T-helper 1 cell treated with Interleukin-12 subunit alpha and Interleukin-12 subunit beta and Interleukin-4 antibody, amounts not matched to agents 30 ng/mL and 1 ng/mL, for 36 hours (primary cell): ENCODE measurements around the gene SPECC1L. TPM values are rescaled to one million over a fixed set of nuclear protein-coding genes. Genes with fewer than 3 reads are reported as not detected.

Experiments used
- intact Hi-C: fragments of 100-400 bp; cut with micrococcal nuclease; formaldehyde crosslinking; loops from one replicate; pipeline ENCODE4 v1.15.1; 2024
- total RNA-seq: library from RNA; stranded (reverse); gene quantifications from 2 replicates; pipeline ENCODE4 v1.2.3, GENCODE V29; 2022

Gene SPECC1L
- total RNA-seq, 1 donor from 2014 or later: 48.9 TPM

GRCh38 chr22:24357547-24357946, 86.9 kb downstream of the SPECC1L start:
- intact Hi-C loops: no loop called here

- intact Hi-C loops: no loop called here
Measured at GRCh38 chr22:24358105-24358836, 87.6 kb downstream of the SPECC1L start.

- intact Hi-C loops: no loop called here
Measured at GRCh38 chr22:24359452-24360120, 89.0 kb downstream of the SPECC1L start.

- intact Hi-C loops: no loop called here
Measured at GRCh38 chr22:24361976-24362646, 91.5 kb downstream of the SPECC1L start.

- intact Hi-C loops: no loop called here
Measured at GRCh38 chr22:24363243-24363642, 92.6 kb downstream of the SPECC1L start.

GRCh38 chr22:24366701-24367100, 96.1 kb downstream of the SPECC1L start:
- intact Hi-C loops: no loop called here

GRCh38 chr22:24367841-24368240, 97.2 kb downstream of the SPECC1L start:
- intact Hi-C loops: no loop called here

- intact Hi-C loops: no loop called here
Measured at GRCh38 chr22:24370401-24370800, 99.8 kb downstream of the SPECC1L start.

- intact Hi-C loops: loop anchor here (5.0 kb wide), 1 partner anchor 49 kb away; no protein-coding TSS in a partner anchor
Measured at GRCh38 chr22:24376002-24376401, 105.4 kb downstream of the SPECC1L start.

- intact Hi-C loops: loop anchor here (5.0 kb wide), 1 partner anchor 49 kb away; no protein-coding TSS in a partner anchor
Measured at GRCh38 chr22:24376586-24376985, 106.0 kb downstream of the SPECC1L start.

- intact Hi-C loops: loop anchor here (5.0 kb wide), 1 partner anchor 52 kb away; no protein-coding TSS in a partner anchor
Measured at GRCh38 chr22:24379536-24379935, 108.9 kb downstream of the SPECC1L start.

GRCh38 chr22:24380220-24380904, 109.7 kb downstream of the SPECC1L start:
- intact Hi-C loops: no loop called here

- intact Hi-C loops: no loop called here
Measured at GRCh38 chr22:24380905-24381230, 110.2 kb downstream of the SPECC1L start.

- intact Hi-C loops: no loop called here
Measured at GRCh38 chr22:24383061-24383460, 112.4 kb downstream of the SPECC1L start.

- intact Hi-C loops: no loop called here
Measured at GRCh38 chr22:24384131-24384530, 113.5 kb downstream of the SPECC1L start.

GRCh38 chr22:24386937-24387471, 116.4 kb downstream of the SPECC1L start:
- intact Hi-C loops: no loop called here

GRCh38 chr22:24389680-24390079, 119.0 kb downstream of the SPECC1L start:
- intact Hi-C loops: no loop called here

GRCh38 chr22:24390156-24390555, 119.5 kb downstream of the SPECC1L start:
- intact Hi-C loops: no loop called here

GRCh38 chr22:24390576-24390975, 119.9 kb downstream of the SPECC1L start:
- intact Hi-C loops: no loop called here

GRCh38 chr22:24391836-24392217, 121.2 kb downstream of the SPECC1L start:
- intact Hi-C loops: no loop called here

- intact Hi-C loops: no loop called here
Measured at GRCh38 chr22:24392218-24392931, 121.7 kb downstream of the SPECC1L start.
